ENCODE results near the gene OSER1. TPM values are rescaled to one million over a fixed set of nuclear protein-coding genes. Genes with fewer than 3 reads are reported as not detected.

OSER1 gene
- total RNA-seq (2014; rRNA removed; shearing (Covaris generic); ENCODE audit: low replicate concordance): 18.8 and 19.6 TPM in 2 replicates

DNA sequence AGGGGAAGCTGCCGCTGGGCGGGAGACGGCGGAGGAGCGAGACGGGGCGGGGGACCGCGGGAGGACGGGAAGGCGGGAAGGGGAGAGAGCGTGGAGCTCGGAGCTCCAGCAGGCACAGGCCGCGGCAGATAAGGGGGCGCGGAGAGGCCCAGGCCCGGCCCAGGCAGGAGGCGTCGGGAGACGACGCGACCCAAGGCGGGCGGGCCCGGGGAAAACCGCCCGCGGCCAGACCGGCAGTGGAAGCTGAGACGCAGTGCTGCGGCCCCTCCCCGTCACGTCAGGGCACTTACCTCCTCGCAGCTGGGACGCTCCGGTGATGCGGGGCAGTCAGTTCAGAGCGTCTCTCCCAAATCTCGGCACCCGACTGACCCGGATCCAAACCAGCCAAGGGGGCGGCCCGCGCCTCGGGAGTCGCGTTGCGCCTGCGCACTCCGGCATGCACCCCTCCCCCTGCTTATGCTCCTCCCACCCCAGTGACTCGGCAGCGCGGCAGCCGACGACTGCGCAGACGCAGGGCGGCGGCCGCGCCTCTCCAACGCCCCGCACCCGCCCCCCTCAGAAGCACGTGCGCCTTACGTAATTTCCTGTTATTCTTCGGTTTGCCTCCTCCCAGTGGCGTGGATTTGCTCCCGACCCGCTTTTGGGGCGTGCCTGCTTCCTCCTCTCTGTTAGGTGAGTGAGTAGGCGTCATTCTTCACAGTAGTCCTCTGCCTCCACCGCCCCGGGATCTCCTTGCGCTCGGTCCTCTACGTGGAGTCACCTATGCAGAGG is at the start of gene OSER1:
Gene OSER1 (minus strand): TSS at position 366 of the 771 bp plus-strand sequence. CDS start 3,814 bp downstream, outside the sequence.
- peaks cover 6% of the 10 kb centered on the region; the same call in 1 of the 2 replicates for H3K36me3 ChIP-seq (ENCODE audit: insufficient read depth, low read length)
- H3K9me2 ChIP-seq (replicated peaks; ENCODE audit: insufficient read depth, low read length): no peaks in the 10 kb centered on the region
- peak within 1 kb of the TSS; percentile 85 for H3K4me2 ChIP-seq (ENCODE audit: low read depth, low read length, poor library complexity, severe bottlenecking)
- H3K9me3 ChIP-seq (ENCODE audit: low read length): no peaks in the 10 kb centered on the region
- peak within 1 kb of the TSS; percentile 66 for H3K27ac ChIP-seq (ENCODE audit: low read length)
- peaks cover 47% of the 10 kb centered on the region for H3K79me2 ChIP-seq (ENCODE audit: low read length)
- H3K4me3 ChIP-seq (ENCODE audit: low read length): peak within 1 kb of the TSS; percentile 88
- H3K27me3 ChIP-seq (ENCODE audit: low read length): no peaks in the 10 kb centered on the region
- H3K4me1 ChIP-seq (ENCODE audit: low read length): peaks cover 43% of the 10 kb centered on the region
- peak within 1 kb of the TSS; percentile 89 for H3K9ac ChIP-seq (ENCODE audit: low read length)
- peaks cover 25% of the 10 kb centered on the region for H4K20me1 ChIP-seq (ENCODE audit: insufficient read depth, low read depth, low read length)
- peak within 1 kb of the TSS; percentile 98 for H2AFZ ChIP-seq (ENCODE audit: low read length)
- DNase-seq: peak; percentile 99

DNA sequence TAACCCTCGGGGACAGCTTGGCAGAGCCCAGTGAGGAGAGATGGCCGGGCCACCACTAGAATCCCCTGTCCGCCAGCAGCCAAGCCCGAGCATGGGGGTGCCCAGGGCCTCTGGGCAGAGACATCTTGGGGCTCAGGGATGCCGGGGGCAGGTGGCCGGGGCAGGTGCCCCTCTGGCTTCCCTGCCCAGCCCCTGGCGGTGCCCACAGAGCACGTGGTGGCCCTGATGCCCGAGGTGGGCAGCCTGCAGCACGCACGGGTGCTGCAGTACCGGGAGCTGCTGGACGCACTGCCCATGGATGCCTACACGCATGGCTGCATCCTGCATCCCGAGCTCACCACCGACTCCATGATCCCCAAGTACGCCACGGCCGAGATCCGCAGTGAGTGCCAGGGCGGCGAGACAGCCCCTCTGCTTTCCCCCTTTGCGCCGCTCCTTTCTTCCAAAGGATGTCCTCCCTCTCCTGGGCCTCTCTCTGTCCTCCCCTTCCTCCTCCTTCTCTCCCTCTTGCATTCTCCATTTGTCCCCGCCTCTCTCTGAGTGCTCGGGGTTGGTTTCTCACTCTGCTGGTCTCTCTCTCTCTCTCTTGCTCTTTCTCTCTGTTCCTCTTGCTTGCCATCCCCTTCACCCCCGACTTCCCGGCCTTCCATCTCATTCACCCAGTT is 47.8 kb upstream of the OSER1 start:
- Histone ChIP-seq H3K36me3 (ENCODE audit: insufficient read depth, low read length) (no peaks in the 10 kb centered on the region), H3K9ac (ENCODE audit: low read length) (no peak overlapping the region), H2AFZ (ENCODE audit: low read length) (no peak overlapping the region), H3K4me1 (ENCODE audit: low read length) (no peaks in the 10 kb centered on the region), H3K79me2 (ENCODE audit: low read length) (no peaks in the 10 kb centered on the region), H3K27me3 (ENCODE audit: low read length) (no peaks in the 10 kb centered on the region), H3K4me3 (ENCODE audit: low read length) (no peak overlapping the region), H4K20me1 (ENCODE audit: insufficient read depth, low read depth, low read length) (0 out of 2 replicates have a peak, but pooled peaks cover 6% of the 10 kb centered on the region), H3K27ac (ENCODE audit: low read length) (no peak overlapping the region), H3K4me2 (ENCODE audit: low read depth, low read length, poor library complexity, severe bottlenecking) (no peak overlapping the region), H3K9me2 (replicated peaks; ENCODE audit: insufficient read depth, low read length) (no peaks in the 10 kb centered on the region), H3K9me3 (ENCODE audit: low read length) (no peaks in the 10 kb centered on the region)
- no peak for DNase-seq

GRCh38 chr20:44256961-44257360 is 46.4 kb upstream of the OSER1 start:
- H2AFZ ChIP-seq (ENCODE audit: low read length): no peak overlapping the region
- H3K4me3 ChIP-seq (ENCODE audit: low read length): no peak overlapping the region
- no peaks in the 10 kb centered on the region for H3K9me2 ChIP-seq (replicated peaks; ENCODE audit: insufficient read depth, low read length)
- H4K20me1 ChIP-seq (ENCODE audit: insufficient read depth, low read depth, low read length): 0 out of 2 replicates have a peak, but pooled peaks cover 6% of the 10 kb centered on the region
- H3K79me2 ChIP-seq (ENCODE audit: low read length): no peaks in the 10 kb centered on the region
- no peak overlapping the region for H3K27ac ChIP-seq (ENCODE audit: low read length)
- H3K4me1 ChIP-seq (ENCODE audit: low read length): no peaks in the 10 kb centered on the region
- no peaks in the 10 kb centered on the region for H3K36me3 ChIP-seq (ENCODE audit: insufficient read depth, low read length)
- DNase-seq: no peak
- H3K4me2 ChIP-seq (ENCODE audit: low read depth, low read length, poor library complexity, severe bottlenecking): no peak overlapping the region
- H3K27me3 ChIP-seq (ENCODE audit: low read length): no peaks in the 10 kb centered on the region
- H3K9me3 ChIP-seq (ENCODE audit: low read length): no peaks in the 10 kb centered on the region
- H3K9ac ChIP-seq (ENCODE audit: low read length): no peak overlapping the region

- DNase-seq: no peak
- Histone ChIP-seq H4K20me1 (ENCODE audit: insufficient read depth, low read depth, low read length) (0 out of 2 replicates have a peak, but pooled peaks cover 6% of the 10 kb centered on the region), H3K79me2 (ENCODE audit: low read length) (no peaks in the 10 kb centered on the region), H2AFZ (ENCODE audit: low read length) (no peak overlapping the region), H3K4me1 (ENCODE audit: low read length) (no peaks in the 10 kb centered on the region), H3K27me3 (ENCODE audit: low read length) (no peaks in the 10 kb centered on the region), H3K27ac (ENCODE audit: low read length) (no peak overlapping the region), H3K4me3 (ENCODE audit: low read length) (no peak overlapping the region), H3K9ac (ENCODE audit: low read length) (no peak overlapping the region), H3K4me2 (ENCODE audit: low read depth, low read length, poor library complexity, severe bottlenecking) (no peak overlapping the region), H3K9me3 (ENCODE audit: low read length) (no peaks in the 10 kb centered on the region), H3K36me3 (ENCODE audit: insufficient read depth, low read length) (no peaks in the 10 kb centered on the region), H3K9me2 (replicated peaks; ENCODE audit: insufficient read depth, low read length) (no peaks in the 10 kb centered on the region)
Observed at GRCh38 chr20:44255942-44256341, 45.4 kb upstream of the OSER1 start.

GRCh38 chr20:44254073-44254472 is 43.5 kb upstream of the OSER1 start:
- H3K9ac ChIP-seq (ENCODE audit: low read length): no peak overlapping the region
- H3K27me3 ChIP-seq (ENCODE audit: low read length): no peaks in the 10 kb centered on the region
- 0 out of 2 replicates have a peak, but pooled peaks cover 8% of the 10 kb centered on the region for H4K20me1 ChIP-seq (ENCODE audit: insufficient read depth, low read depth, low read length)
- no peaks in the 10 kb centered on the region for H3K79me2 ChIP-seq (ENCODE audit: low read length)
- no peaks in the 10 kb centered on the region for H3K4me1 ChIP-seq (ENCODE audit: low read length)
- H3K4me3 ChIP-seq (ENCODE audit: low read length): no peak overlapping the region
- H3K36me3 ChIP-seq (ENCODE audit: insufficient read depth, low read length): no peaks in the 10 kb centered on the region
- DNase-seq: no peak
- no peak overlapping the region for H2AFZ ChIP-seq (ENCODE audit: low read length)
- no peak overlapping the region for H3K4me2 ChIP-seq (ENCODE audit: low read depth, low read length, poor library complexity, severe bottlenecking)
- H3K9me3 ChIP-seq (ENCODE audit: low read length): no peaks in the 10 kb centered on the region
- H3K27ac ChIP-seq (ENCODE audit: low read length): no peak overlapping the region
- no peaks in the 10 kb centered on the region for H3K9me2 ChIP-seq (replicated peaks; ENCODE audit: insufficient read depth, low read length)

DNA sequence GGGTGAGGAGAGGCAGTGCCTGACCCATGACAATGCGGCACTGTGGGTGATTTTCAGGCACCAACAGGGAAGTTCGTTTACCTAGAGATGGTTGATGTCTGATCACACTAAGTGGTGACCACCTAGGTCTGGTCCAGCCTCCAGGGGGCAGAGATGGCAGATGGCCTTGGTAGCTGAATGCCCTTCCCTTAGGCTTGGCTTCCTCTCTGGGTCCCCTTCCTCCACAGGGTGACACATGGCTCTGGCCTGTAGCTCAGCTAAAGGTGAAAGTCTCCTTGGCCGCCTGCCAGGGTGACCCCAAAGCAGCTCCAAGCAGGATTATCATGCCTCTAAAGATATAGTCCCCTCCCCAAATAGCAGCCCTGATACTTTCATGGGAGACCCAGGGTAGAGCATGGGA is 43.0 kb upstream of the OSER1 start:
- Histone ChIP-seq H2AFZ (ENCODE audit: low read length) (no peak overlapping the region), H3K9ac (ENCODE audit: low read length) (no peak overlapping the region), H3K79me2 (ENCODE audit: low read length) (no peaks in the 10 kb centered on the region), H3K27ac (ENCODE audit: low read length) (no peak overlapping the region), H3K9me2 (replicated peaks; ENCODE audit: insufficient read depth, low read length) (no peaks in the 10 kb centered on the region), H3K4me3 (ENCODE audit: low read length) (no peak overlapping the region), H3K9me3 (ENCODE audit: low read length) (no peaks in the 10 kb centered on the region), H4K20me1 (ENCODE audit: insufficient read depth, low read depth, low read length) (0 out of 2 replicates have a peak, but pooled peaks cover 8% of the 10 kb centered on the region), H3K4me1 (ENCODE audit: low read length) (no peaks in the 10 kb centered on the region), H3K27me3 (ENCODE audit: low read length) (no peaks in the 10 kb centered on the region), H3K4me2 (ENCODE audit: low read depth, low read length, poor library complexity, severe bottlenecking) (no peak overlapping the region), H3K36me3 (ENCODE audit: insufficient read depth, low read length) (no peaks in the 10 kb centered on the region)
- no peak for DNase-seq

GRCh38 chr20:44251284-44251683 is 40.7 kb upstream of the OSER1 start:
- H3K4me3 ChIP-seq (ENCODE audit: low read length): no peak overlapping the region
- no peak overlapping the region for H2AFZ ChIP-seq (ENCODE audit: low read length)
- DNase-seq: no peak
- H3K4me2 ChIP-seq (ENCODE audit: low read depth, low read length, poor library complexity, severe bottlenecking): no peak overlapping the region
- H3K27ac ChIP-seq (ENCODE audit: low read length): no peak overlapping the region
- no peak overlapping the region for H3K9ac ChIP-seq (ENCODE audit: low read length)
- no peaks in the 10 kb centered on the region for H3K27me3 ChIP-seq (ENCODE audit: low read length)
- no peaks in the 10 kb centered on the region for H3K9me3 ChIP-seq (ENCODE audit: low read length)
- no peaks in the 10 kb centered on the region for H3K9me2 ChIP-seq (replicated peaks; ENCODE audit: insufficient read depth, low read length)
- no peaks in the 10 kb centered on the region for H3K79me2 ChIP-seq (ENCODE audit: low read length)
- no peaks in the 10 kb centered on the region for H3K36me3 ChIP-seq (ENCODE audit: insufficient read depth, low read length)
- no peaks in the 10 kb centered on the region for H3K4me1 ChIP-seq (ENCODE audit: low read length)
- 0 out of 2 replicates have a peak, but pooled peaks cover 8% of the 10 kb centered on the region for H4K20me1 ChIP-seq (ENCODE audit: insufficient read depth, low read depth, low read length)

DNA sequence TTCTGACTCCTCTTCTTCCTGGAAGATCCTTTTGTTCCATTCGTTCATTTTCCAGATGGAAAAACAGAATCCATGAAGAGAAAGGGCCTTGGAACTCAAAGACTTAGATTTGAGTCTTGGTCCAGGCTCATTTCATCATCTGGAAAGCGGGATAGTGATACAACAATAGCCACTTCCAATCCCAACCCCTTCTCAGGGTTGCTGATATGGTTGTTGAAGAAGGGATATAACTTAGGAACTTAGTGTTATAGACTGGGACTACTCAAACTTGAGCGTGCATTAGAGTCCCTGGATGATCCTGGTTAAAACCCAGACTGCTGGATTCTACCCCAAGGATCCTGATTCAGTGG is 37.8 kb upstream of the OSER1 start:
- Histone ChIP-seq H3K79me2 (ENCODE audit: low read length) (no peaks in the 10 kb centered on the region), H3K4me2 (ENCODE audit: low read depth, low read length, poor library complexity, severe bottlenecking) (no peak overlapping the region), H3K4me3 (ENCODE audit: low read length) (no peak overlapping the region), H3K27me3 (ENCODE audit: low read length) (no peaks in the 10 kb centered on the region), H4K20me1 (ENCODE audit: insufficient read depth, low read depth, low read length) (0 out of 2 replicates have a peak, but pooled peaks cover 3% of the 10 kb centered on the region), H2AFZ (ENCODE audit: low read length) (no peak overlapping the region), H3K27ac (ENCODE audit: low read length) (no peak overlapping the region), H3K36me3 (ENCODE audit: insufficient read depth, low read length) (no peaks in the 10 kb centered on the region), H3K9ac (ENCODE audit: low read length) (no peak overlapping the region), H3K9me3 (ENCODE audit: low read length) (no peaks in the 10 kb centered on the region), H3K4me1 (ENCODE audit: low read length) (no peaks in the 10 kb centered on the region), H3K9me2 (replicated peaks; ENCODE audit: insufficient read depth, low read length) (no peaks in the 10 kb centered on the region)
- no peak for DNase-seq

Data from Karpas-422 (cell line).